AG08396 (cell line): ENCODE measurements around the gene GET4.
"Not testable (repeated sequence)": the region's sequence is repeated elsewhere in the genome, so short reads cannot be mapped to it uniquely, and the experiment has no call there.

Source experiments
- DNase-seq: peaks from one replicate; pipeline ENCODE4 v3.0.0; 2012; ENCODE audit warnings: low spot score, mixed read lengths

GET4 gene

DNA sequence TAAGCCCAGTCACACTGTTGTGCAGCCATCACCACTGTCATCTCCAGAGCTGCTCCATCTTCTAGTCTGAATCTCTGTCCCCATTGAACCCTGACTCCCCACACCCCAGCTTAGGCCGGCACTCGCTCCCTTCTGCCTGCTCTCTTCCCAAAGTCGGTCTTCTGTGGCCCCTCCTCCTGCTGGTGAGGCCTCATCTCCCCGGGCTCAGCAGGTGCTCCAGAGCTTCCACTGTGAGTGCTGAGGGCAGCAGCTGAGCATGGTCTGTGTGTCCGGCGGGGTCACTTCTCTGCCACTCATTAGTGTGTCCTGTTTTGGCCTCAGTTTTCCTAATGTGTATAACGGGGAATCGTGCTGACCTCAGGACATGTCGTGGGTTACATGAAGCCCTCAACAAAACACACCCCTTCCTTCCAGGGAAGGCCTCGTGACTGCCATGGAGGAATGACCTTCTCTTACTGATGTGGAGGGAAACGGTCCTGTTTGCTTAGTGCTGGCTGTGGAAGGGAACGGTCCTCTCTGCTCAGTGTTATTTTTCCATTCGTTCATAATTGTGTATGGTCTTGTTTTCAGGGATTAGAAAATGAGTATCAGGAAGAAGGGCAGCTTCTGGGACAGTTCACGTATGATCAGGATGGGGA, 4.3 kb upstream of the GET4 start:
- no peak for DNase-seq

- not testable (repeated sequence) for DNase-seq
These were observed 3.7 kb upstream of the GET4 start for GRCh38 chr7:872685-873084.

DNA sequence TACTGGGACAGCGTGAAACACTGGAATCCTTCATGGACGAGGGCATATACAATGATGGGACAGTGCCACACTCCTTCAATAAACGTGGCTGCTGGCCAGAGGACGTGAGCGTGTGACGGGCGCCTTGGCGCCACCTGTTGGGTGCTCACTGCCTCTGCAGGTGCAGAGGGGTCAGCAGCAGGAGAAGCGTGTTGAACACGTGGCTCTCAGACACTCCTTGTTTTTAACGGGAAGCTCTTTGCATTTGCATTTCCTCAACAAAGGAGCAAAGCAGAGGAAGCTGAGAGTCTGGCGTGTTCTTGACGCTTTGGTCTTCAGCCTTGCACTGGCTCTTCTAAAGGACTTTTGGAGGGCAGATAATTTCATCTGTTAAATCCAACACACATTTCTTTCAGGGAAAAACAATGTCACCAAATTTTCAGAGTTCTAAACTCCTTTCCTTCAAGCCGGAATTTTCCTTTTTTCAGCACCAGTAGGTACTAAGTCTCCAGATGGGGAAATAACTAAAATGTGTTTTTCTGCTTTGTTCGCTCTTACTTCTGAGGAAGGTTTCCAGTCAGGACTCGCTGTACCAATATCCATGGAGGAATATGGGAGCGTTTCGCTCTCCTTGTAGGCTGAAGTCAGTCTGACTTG, 2.9 kb upstream of the GET4 start:
- DNase-seq, result peak; percentile 85

- no peak for DNase-seq
These were observed 2.2 kb upstream of the GET4 start for GRCh38 chr7:874031-874749.

GRCh38 chr7:875051-875450, 1.3 kb upstream of the GET4 start:
- DNase-seq, result no peak

GRCh38 chr7:875476-876076, 778 bp upstream of the GET4 start:
- DNase-seq, result no peak

GRCh38 chr7:876972-877311, 588 bp downstream of the GET4 start:
- DNase-seq, result no peak

- no peak for DNase-seq
These were observed 1.2 kb downstream of the GET4 start for GRCh38 chr7:877312-878232.

DNA sequence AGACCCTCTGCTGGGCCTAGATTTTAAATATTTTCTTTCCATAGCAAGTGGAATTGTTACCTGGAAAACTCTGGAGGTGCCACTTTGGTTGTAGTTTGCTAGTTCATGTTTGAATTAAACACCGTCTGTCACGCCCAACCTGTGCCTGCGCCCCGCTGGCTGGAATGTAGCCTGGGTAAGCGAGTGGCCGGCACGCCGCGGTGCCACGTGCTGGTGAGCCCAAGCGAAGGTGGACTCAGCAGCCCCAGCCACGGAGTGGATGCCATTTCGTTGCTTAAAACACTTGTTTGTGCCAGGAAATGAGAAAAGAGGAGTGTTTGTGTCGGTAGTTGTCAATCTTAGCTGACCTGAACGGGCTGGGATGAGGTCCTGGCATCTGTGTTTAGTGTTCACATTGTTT, 2.7 kb downstream of the GET4 start:
- no peak for DNase-seq

DNA sequence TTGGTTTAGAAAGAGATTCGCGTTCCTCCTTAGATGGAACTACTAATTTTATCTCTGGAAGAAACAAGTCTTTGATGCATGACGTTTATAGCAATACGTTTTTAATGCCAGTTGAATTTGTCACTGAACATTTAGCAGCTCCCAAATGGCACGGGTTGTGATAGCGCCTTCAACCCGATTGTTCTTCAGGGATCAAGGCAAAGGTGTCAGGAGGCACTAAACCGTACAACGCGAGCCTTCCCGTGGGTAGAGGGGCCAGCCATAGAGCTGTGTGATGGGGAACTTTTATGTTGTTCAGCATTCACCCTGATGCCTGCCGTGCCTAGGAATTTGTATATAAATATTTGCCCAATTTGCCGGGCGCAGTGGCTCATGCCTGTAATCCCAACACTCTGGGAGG, 3.4 kb downstream of the GET4 start:
- DNase-seq, result no peak

- no peak for DNase-seq
These were observed 4.1 kb downstream of the GET4 start for GRCh38 chr7:880450-880849.

GRCh38 chr7:881441-882234, 5.3 kb downstream of the GET4 start:
- DNase-seq, result no peak

DNA sequence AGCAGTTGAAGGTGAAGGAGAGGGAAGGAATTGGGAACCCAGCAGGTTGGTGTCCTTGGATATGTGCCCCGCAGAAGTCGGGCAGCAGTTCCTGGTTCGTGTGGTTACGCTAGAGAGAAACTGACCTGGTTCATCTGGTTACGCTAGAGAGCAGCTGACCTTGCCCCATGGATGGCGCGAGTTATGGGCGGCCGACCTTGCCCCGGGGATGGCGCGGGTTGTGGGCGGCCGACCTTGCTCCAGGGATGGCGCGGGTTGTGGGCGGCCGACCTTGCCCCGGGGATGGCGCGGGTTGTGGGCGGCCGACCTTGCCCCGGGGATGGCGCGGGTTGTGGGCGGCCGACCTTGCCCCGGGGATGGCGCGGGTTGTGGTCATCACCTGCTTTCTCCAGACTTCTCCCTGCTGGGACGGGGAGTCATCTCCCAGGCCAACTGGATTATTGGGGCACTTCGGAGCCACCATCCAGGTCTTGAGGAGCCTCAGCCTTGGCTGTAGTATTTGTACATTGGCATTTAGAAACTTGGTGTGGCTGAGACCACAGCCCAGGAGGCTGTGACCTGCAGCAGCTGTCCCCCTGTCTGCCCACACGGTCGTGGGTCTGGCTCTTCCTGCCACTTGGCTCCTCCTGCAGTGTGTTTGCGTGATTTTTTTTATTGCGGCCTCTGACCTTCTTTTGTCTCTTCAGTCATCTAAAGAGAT, 6.1 kb downstream of the GET4 start:
- no peak for DNase-seq

DNA sequence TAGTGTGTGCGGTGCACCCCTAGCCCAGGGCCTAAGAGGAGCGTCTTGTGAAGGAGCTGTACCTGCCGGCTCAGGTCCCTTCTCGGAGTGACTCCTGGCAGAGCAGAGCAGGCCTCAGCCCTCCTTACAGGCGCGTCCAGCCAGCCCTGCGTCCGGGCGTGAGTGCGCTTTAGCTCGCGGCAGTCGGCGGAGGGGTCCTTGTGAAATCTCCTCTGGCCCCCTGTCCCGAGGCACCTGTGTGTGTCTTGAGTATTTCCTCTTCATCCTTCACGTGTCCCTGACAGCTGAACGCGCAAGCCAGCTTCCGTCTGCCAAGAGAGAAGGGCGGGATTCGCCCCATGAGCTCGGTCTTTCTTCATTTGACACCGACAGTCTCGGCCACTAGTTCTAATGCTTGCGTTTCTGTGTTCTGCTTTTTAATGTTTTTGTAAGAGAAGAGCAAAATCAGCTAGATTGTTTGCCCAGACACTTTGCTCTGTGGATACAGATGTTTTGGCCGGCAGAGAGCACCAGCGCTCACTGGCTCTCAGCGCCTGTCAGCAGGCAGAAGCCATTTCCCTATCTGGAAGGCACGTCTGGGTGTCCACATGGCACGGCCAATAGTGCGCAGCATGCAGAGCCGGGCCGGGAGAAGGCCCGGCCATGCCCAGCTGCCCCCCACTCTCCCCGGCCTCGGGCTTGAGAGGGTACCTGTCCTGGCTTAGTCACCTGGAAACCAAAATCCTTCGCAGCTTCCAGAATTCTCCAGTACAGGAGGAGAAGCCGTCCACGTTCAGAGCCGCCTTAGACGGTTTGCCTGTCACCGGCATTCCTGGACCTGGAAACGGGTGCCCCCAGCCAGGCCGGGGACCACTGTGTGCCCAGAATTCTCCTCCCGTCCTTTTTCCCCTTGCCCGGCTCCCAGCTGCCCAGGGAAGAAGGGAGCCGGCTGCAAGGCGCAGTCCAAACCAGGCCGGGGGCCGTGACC, 7.0 kb downstream of the GET4 start:
- DNase-seq, result no peak

- no peak for DNase-seq
These were observed 8.0 kb downstream of the GET4 start for GRCh38 chr7:884191-885003.

GRCh38 chr7:885261-885892, 9.0 kb downstream of the GET4 start:
- no peak for DNase-seq

DNA sequence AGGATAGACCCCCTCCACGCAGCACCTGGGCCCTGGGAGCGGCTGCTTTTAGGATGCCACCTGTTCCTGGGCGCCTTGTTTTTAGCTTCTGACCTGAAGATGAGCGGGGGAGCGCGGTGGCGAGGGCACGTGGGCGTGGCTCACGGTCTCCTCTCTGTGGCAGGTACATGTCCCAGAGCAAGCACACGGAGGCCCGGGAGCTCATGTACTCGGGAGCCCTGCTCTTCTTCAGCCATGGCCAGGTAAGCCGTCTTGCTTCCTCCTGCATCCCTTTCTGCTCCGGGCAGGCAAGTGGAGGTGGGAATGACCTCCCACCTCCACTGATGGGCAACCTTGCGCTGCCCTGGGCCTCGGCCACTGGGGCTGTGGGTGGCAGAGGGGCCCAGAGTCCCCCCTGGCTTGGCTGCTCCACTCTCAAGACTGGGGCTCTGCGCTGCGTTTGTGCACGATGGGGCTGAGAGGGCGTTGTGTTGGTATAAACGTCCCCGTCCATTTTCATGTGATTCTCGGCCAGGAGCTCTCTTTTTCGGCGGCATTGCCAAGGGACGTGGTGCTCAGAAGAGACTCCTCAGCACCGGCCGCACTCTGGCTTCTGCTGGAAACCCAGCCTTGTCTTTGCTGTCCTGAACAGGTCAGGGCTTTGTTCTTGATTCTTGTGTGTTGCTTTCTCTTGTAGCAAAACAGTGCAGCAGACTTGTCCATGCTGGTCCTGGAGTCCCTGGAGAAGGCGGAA, 9.7 kb downstream of the GET4 start:
- DNase-seq, result no peak
